GM20000 (cell line): ENCODE data around the gene STK38L.

Experiments used
- DNase-seq: peaks from one replicate; pipeline ENCODE4 v3.0.0; 2012; ENCODE audit warnings: low spot score
- CTCF ChIP-seq: IDR thresholded peaks from 2 replicates; pipeline ENCODE4 v1.5.1; 2012; ENCODE audit warnings: mild to moderate bottlenecking, control low read depth; ENCODE audit errors: extremely low read depth, missing control alignments

Gene STK38L

GRCh38 chr12:27303139-27304111 lies 59.3 kb downstream of the STK38L start:
- no peak for TF ChIP-seq CTCF
- no peak for DNase-seq

- TF ChIP-seq CTCF, result no peak
- no peak for DNase-seq
Measured at GRCh38 chr12:27304856-27305255, 60.8 kb downstream of the STK38L start.

- TF ChIP-seq CTCF, result no peak
- DNase-seq, result no peak
Measured at GRCh38 chr12:27305673-27306456, 61.8 kb downstream of the STK38L start.

GRCh38 chr12:27309293-27309994 lies 65.4 kb downstream of the STK38L start:
- TF ChIP-seq CTCF, result no peak

GRCh38 chr12:27309995-27310315 lies 65.9 kb downstream of the STK38L start:
- no peak for DNase-seq
- no peak for TF ChIP-seq CTCF

More at GRCh38 chr12:27309293-27309994, 65.4 kb downstream of the STK38L start:
- DNase-seq, result no peak

- no peak for TF ChIP-seq CTCF
- no peak for DNase-seq
Measured at GRCh38 chr12:27316947-27317346, 72.9 kb downstream of the STK38L start.
